Spleen (tissue), 11 donors: ENCODE data around the gene ELF4. TPM values are rescaled to one million over a fixed set of nuclear protein-coding genes. Genes with fewer than 3 reads are reported as not detected.
A peak's percentile ranks its signal among the peaks of the same experiment; 100 is the strongest.

ENCODE experiments used
- DNase-seq: peaks from one replicate; pipeline ENCODE4 v3.0.0-alpha.2; 2020
- H3K27ac ChIP-seq, 8 donors: fragments of 200-600 bp; sonication (generic) in 7 of 8; 1 replicate in 4 of 8; 2 replicates in 4 of 8; pipeline versions ENCODE4 v1.5.0 to v1.8.0; 2016 to 2021; ENCODE audit warnings: inconsistent platforms in 4 of 8, mild to moderate bottlenecking in 4 of 8, moderate library complexity in 1 of 8
- H3K27me3 ChIP-seq, 7 donors: fragments of 200-600 bp; sonication (generic) in 6 of 7; replicated peaks in 1 of 7; 1 replicate in 4 of 7; 2 replicates in 3 of 7; pipeline versions ENCODE4 v1.5.0 to v1.8.0; 2016 to 2021; ENCODE audit warnings: inconsistent platforms in 3 of 7, mild to moderate bottlenecking in 1 of 7
- H3K36me3 ChIP-seq, 6 donors: fragments of 200-600 bp; sonication (generic) in 5 of 6; 1 replicate in 4 of 6; 2 replicates in 2 of 6; pipeline versions ENCODE4 v1.5.0 to v1.8.0; 2016 to 2021; ENCODE audit warnings: inconsistent platforms in 2 of 6
- H3K4me1 ChIP-seq, 6 donors: fragments of 200-600 bp; sonication (generic) in 5 of 6; 1 replicate in 3 of 6; 2 replicates in 3 of 6; pipeline versions ENCODE4 v1.5.0 to v1.8.0; 2016 to 2021; ENCODE audit warnings: inconsistent platforms in 3 of 6
- H3K4me3 ChIP-seq, 8 donors: fragments of 200-600 bp; sonication (generic) in 7 of 8; 1 replicate in 4 of 8; 2 replicates in 4 of 8; pipeline versions ENCODE4 v1.5.0 to v1.8.0; 2016 to 2021; ENCODE audit warnings: inconsistent platforms in 4 of 8, mild to moderate bottlenecking in 4 of 8, moderate library complexity in 2 of 8
- H3K9me3 ChIP-seq, 8 donors: fragments of 200-600 bp; sonication (generic) in 7 of 8; 1 replicate in 4 of 8; 2 replicates in 4 of 8; pipeline versions ENCODE4 v1.5.0 to v1.8.0; 2016 to 2021; ENCODE audit warnings: inconsistent platforms in 4 of 8
- CTCF ChIP-seq, 11 experiments: fragments of 200-600 bp in 7 of 11; fragments of 450-650 bp in 4 of 11; sonication (generic) in 4 of 11; IDR thresholded peaks in 8 of 11; conservative IDR thresholded peaks in 3 of 11; 1 replicate in 7 of 11; 2 replicates in 4 of 11; pipeline versions ENCODE4 v1.4.0 to v1.8.0; 2016 to 2021; ENCODE audit warnings: antibody characterized with exemption in 11 of 11, inconsistent platforms in 4 of 11, mild to moderate bottlenecking in 1 of 11
- POLR2A ChIP-seq, 3 donors: fragments of 450-650 bp; IDR thresholded peaks; one replicate each; pipeline ENCODE4 v1.5.1; 2017; ENCODE audit warnings: antibody characterized with exemption in 3 of 3, mild to moderate bottlenecking in 1 of 3
- POLR2AphosphoS5 ChIP-seq, 3 donors: sonication (generic); formaldehyde crosslinking; IDR thresholded peaks; one replicate each; pipeline ENCODE4 v1.5.1; 2017; ENCODE audit warnings: antibody characterized with exemption in 3 of 3
- WGBS, 5 donors: extraction: QIAGEN DNeasy Blood & Tissue Kit in 3 of 5; methylation state at CpG; one replicate each; pipeline versions ENCODE4 v1.1.5 to v1.1.7; 2013 to 2018; 5-methylcytosine and 5-hydroxymethylcytosine counted together
- intact Hi-C: fragments of 100-400 bp; cut with DNase I; formaldehyde crosslinking; loops from one replicate; pipeline ENCODE4 v1.15.0; 2023; ENCODE audit warnings: low total_unique reads
- polyA plus RNA-seq, 3 donors: library from polyadenylated mRNA; stranded (reverse); fragments of 200-250 nt; gene quantifications; one replicate each; pipeline ENCODE4 v1.2.1, GENCODE V29; 2013
- total RNA-seq, 7 donors: library from RNA; depleted of rRNA in 3 of 7; stranded (reverse); fragments of >200 nt in 3 of 7; fragmentation: NEBNext Ultra II Directional in 4 of 7; extraction: Animal tissue kit (Norgen Biotek cat#: 25700) in 4 of 7; gene quantifications; one replicate each; pipeline versions ENCODE4 v1.1.0 to v1.2.1, GENCODE V29; 2016 to 2021
- donor health status: healthy with polysubstance abuse.
- donor health status: DM: no; HTN: no; CAD: no; lungs with moderate emphysema.
- donor health status: DM: no; HTN: no; CAD: no.
- donor health status: Bipolar disorder and iron deficiency.
- donor health status: healthy.
- donor health status: DM: no; HTN: no; CAD: no.
- donor health status: DM: yes; HTN: yes; CAD: no.

Gene ELF4
- total and polyA plus RNA-seq, 10 donors, result 6.4 to 35.3 (median 30.4) TPM

- Histone ChIP-seq H3K36me3 (peaks cover 0 to 17% (median 0%) of the 10 kb centered on the region in 6 donors), H3K9me3 (no peaks in the 10 kb centered on the region), H3K4me3 (peak overlapping the region in 4 of 8 donors; percentile 27 to 67 (median 35)), H3K4me1 (peaks cover 22 to 94% (median 80%) of the 10 kb centered on the region in 6 donors), H3K27me3 (no peaks in the 10 kb centered on the region), H3K27ac (peak overlapping the region; percentile 66 to 93 (median 84))
- intact Hi-C loops, result loop anchor here (5.0 kb wide), 1 partner anchor 38 kb away; no protein-coding TSS in a partner anchor
- 26 to 64% (median 39%) methylated on average over 6 to 15 of the region's 15 CpGs for WGBS, 5 donors
- TF ChIP-seq POLR2AphosphoS5 (IDR thresholded peaks at IDR 0.05), result peak; percentile 34 to 66 (median 58)
- no peak for TF ChIP-seq CTCF (IDR thresholded peaks at IDR 0.05 in 8 of 11, conservative IDR thresholded peaks at IDR 0.05 in 3 of 11)
- TF ChIP-seq POLR2A (IDR thresholded peaks at IDR 0.05), result no peak
- peak; percentile 88 for DNase-seq
Observed at GRCh38 chrX:130083656-130084382, 26.5 kb downstream of the ELF4 start.

- Histone ChIP-seq H3K4me3 (peak overlapping the region in 2 of 8 donors; percentile 21 to 67), H3K9me3 (no peaks in the 10 kb centered on the region), H3K36me3 (peaks cover 0 to 18% (median 0%) of the 10 kb centered on the region in 6 donors), H3K27me3 (no peaks in the 10 kb centered on the region), H3K27ac (peak overlapping the region in 7 of 8 donors; percentile 64 to 93 (median 85)), H3K4me1 (peaks cover 22 to 87% (median 73%) of the 10 kb centered on the region in 6 donors)
- intact Hi-C loops, result loop anchor here (5.0 kb wide), 1 partner anchor 39 kb away; no protein-coding TSS in a partner anchor
- WGBS, 5 donors, result 11 to 45% (median 20%) methylated on average over 3 to 7 of the region's 7 CpGs
- no peak for DNase-seq
- TF ChIP-seq POLR2AphosphoS5 (IDR thresholded peaks at IDR 0.05), result no peak
- no peak for TF ChIP-seq CTCF (IDR thresholded peaks at IDR 0.05 in 8 of 11, conservative IDR thresholded peaks at IDR 0.05 in 3 of 11)
Observed at GRCh38 chrX:130083107-130083490, 27.2 kb downstream of the ELF4 start.

- Histone ChIP-seq H3K36me3 (peaks cover 0 to 19% (median 0%) of the 10 kb centered on the region in 6 donors), H3K4me1 (peaks cover 22 to 81% (median 67%) of the 10 kb centered on the region in 6 donors), H3K4me3 (peak overlapping the region in 6 of 8 donors; percentile 21 to 67 (median 30)), H3K27ac (peak overlapping the region; percentile 55 to 93 (median 80)), H3K9me3 (no peaks in the 10 kb centered on the region), H3K27me3 (no peaks in the 10 kb centered on the region)
- 1 to 28% (median 3%) methylated on average over 12 to 28 of the region's 28 CpGs for WGBS, 5 donors
- intact Hi-C loops, result loop anchor here (5.0 kb wide), 1 partner anchor 40 kb away; no protein-coding TSS in a partner anchor
- TF ChIP-seq POLR2AphosphoS5 (IDR thresholded peaks at IDR 0.05), result peak; percentile 57 to 81 (median 67)
- peak in 10 of 11 experiments; percentile 27 to 71 (median 58) for TF ChIP-seq CTCF (IDR thresholded peaks at IDR 0.05 in 8 of 11, conservative IDR thresholded peaks at IDR 0.05 in 3 of 11)
- no peak for TF ChIP-seq POLR2A (IDR thresholded peaks at IDR 0.05)
- peak; percentile 92 for DNase-seq
Observed at GRCh38 chrX:130082244-130083106, 27.8 kb downstream of the ELF4 start.
